Measurements from ENCODE around the gene EPGN. TPM values are rescaled to one million over a fixed set of nuclear protein-coding genes. Genes with fewer than 3 reads are reported as not detected.

Gene EPGN
- total RNA-seq, 1 donor, result not detected

DNA sequence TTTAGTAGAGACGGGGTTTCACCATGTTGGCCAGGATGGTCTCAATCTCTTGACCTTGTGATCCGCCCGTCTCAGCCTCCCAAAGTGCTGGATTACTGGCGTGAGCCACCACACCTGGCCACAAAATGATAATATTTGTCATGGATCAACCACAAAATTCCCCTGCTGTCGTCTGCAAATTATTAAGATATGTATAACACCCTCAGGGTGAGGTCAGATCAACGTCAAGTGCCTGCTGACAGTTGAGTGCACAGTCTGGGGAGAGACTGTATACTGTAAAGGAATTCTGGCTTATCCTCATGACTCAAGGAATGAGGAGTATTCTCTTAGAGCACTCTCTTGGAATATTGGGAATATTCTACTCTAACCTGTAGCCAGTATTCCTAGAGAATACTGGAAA, 11.2 kb downstream of the EPGN start:
- H3K4me1 ChIP-seq (ENCODE audit: insufficient read depth, low read length), result no peaks in the 10 kb centered on the region
- no peaks in the 10 kb centered on the region for H3K9me3 ChIP-seq (ENCODE audit: low read depth, low read length)
- no peaks in the 10 kb centered on the region for H3K27me3 ChIP-seq (ENCODE audit: insufficient read depth, low read length)
- no peak overlapping the region for H3K4me3 ChIP-seq (ENCODE audit: low read length)

DNA sequence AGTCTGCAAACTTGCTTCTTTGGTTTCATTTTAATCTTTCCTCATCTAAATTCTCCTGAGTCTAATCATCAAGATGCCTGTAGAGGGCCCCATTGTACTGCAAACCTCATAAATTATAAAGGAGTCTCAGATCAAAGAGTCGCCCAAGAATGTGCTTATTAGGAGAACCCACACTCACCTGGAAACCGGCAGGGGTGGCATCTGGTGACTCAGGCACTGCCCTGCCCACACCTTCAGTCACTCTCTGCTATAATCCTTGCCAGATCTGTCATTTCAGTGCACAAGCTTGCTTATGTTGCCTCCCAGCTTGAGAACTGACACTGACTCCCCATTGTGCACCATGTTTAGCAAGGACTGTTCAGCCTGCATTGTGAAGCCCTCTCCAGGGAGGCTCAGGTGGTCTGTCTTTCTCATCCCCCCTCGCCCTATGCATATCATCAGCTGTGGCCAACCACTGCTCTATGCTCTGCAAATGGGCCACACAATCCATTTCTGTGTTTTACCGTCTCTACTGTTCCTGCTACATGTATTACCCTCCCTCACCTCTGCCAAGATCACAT, 12.4 kb downstream of the EPGN start:
- Histone ChIP-seq H3K9me3 (ENCODE audit: low read depth, low read length) (no peaks in the 10 kb centered on the region), H3K4me3 (ENCODE audit: low read length) (no peak overlapping the region), H3K4me1 (ENCODE audit: insufficient read depth, low read length) (no peaks in the 10 kb centered on the region), H3K27me3 (ENCODE audit: insufficient read depth, low read length) (no peaks in the 10 kb centered on the region)

DNA sequence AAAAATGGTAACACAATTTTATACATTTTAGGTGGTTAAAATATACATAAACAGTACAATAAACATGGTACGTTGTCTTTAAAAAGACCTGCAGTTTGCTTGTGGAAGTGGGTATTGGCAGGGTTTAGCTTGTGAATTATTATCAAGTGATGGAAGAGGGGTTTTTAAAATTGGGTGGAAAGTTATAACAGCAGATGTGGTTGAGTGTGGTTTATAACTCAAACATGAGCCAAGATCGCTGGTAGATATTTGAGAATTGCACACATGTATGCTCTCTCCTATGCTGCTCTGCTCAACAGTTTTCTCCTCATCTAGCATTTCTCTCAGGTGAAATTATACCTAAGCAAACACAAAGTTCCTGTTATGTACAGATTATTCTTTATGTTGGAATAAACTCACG, 14.0 kb downstream of the EPGN start:
- Histone ChIP-seq H3K27me3 (ENCODE audit: insufficient read depth, low read length) (no peaks in the 10 kb centered on the region), H3K4me3 (ENCODE audit: low read length) (no peak overlapping the region), H3K4me1 (ENCODE audit: insufficient read depth, low read length) (no peaks in the 10 kb centered on the region), H3K9me3 (ENCODE audit: low read depth, low read length) (no peaks in the 10 kb centered on the region)

- Histone ChIP-seq H3K9me3 (ENCODE audit: low read depth, low read length) (no peaks in the 10 kb centered on the region), H3K27me3 (ENCODE audit: insufficient read depth, low read length) (no peaks in the 10 kb centered on the region), H3K4me3 (ENCODE audit: low read length) (no peak overlapping the region), H3K4me1 (ENCODE audit: insufficient read depth, low read length) (no peaks in the 10 kb centered on the region)
Measured at GRCh38 chr4:74323663-74324062, 15.4 kb downstream of the EPGN start.

GRCh38 chr4:74324262-74324661, 16.0 kb downstream of the EPGN start:
- no peak overlapping the region for H3K4me3 ChIP-seq (ENCODE audit: low read length)
- H3K4me1 ChIP-seq (ENCODE audit: insufficient read depth, low read length), result no peaks in the 10 kb centered on the region
- no peaks in the 10 kb centered on the region for H3K27me3 ChIP-seq (ENCODE audit: insufficient read depth, low read length)
- H3K9me3 ChIP-seq (ENCODE audit: low read depth, low read length), result no peaks in the 10 kb centered on the region

GRCh38 chr4:74325886-74326285, 17.6 kb downstream of the EPGN start:
- Histone ChIP-seq H3K27me3 (ENCODE audit: insufficient read depth, low read length) (no peaks in the 10 kb centered on the region), H3K9me3 (ENCODE audit: low read depth, low read length) (no peaks in the 10 kb centered on the region), H3K4me1 (ENCODE audit: insufficient read depth, low read length) (peaks cover 7% of the 10 kb centered on the region), H3K4me3 (ENCODE audit: low read length) (no peak overlapping the region)

- Histone ChIP-seq H3K4me3 (ENCODE audit: low read length) (no peak overlapping the region), H3K27me3 (ENCODE audit: insufficient read depth, low read length) (no peaks in the 10 kb centered on the region), H3K4me1 (ENCODE audit: insufficient read depth, low read length) (peaks cover 7% of the 10 kb centered on the region), H3K9me3 (ENCODE audit: low read depth, low read length) (no peaks in the 10 kb centered on the region)
Measured at GRCh38 chr4:74327762-74328161, 19.5 kb downstream of the EPGN start.

DNA sequence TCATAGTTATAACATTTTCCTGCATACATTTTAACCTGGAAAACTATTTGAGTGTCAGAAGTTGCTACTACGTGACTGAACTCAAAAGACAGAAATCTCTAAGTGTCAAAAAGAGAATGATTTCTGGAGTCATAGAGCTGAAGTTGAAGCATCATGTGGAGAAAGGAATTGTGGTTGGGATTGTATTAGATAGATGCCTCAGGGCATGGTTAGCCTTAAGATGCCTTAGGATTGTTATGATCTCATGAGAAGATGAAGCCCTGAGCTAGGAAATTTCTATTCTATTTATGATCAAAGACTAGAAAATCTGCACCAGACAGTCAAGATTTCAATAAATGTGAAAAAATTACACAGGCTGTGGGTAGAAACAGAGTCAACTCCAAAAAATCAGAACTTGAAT, 20.2 kb downstream of the EPGN start:
- Histone ChIP-seq H3K4me1 (ENCODE audit: insufficient read depth, low read length) (peaks cover 7% of the 10 kb centered on the region), H3K4me3 (ENCODE audit: low read length) (no peak overlapping the region), H3K9me3 (ENCODE audit: low read depth, low read length) (no peaks in the 10 kb centered on the region), H3K27me3 (ENCODE audit: insufficient read depth, low read length) (no peaks in the 10 kb centered on the region)

GRCh38 chr4:74329307-74329706, 21.0 kb downstream of the EPGN start:
- Histone ChIP-seq H3K4me3 (ENCODE audit: low read length) (no peak overlapping the region), H3K27me3 (ENCODE audit: insufficient read depth, low read length) (no peaks in the 10 kb centered on the region), H3K9me3 (ENCODE audit: low read depth, low read length) (no peaks in the 10 kb centered on the region), H3K4me1 (ENCODE audit: insufficient read depth, low read length) (peaks cover 7% of the 10 kb centered on the region)

- H3K27me3 ChIP-seq (ENCODE audit: insufficient read depth, low read length), result no peaks in the 10 kb centered on the region
- H3K4me1 ChIP-seq (ENCODE audit: insufficient read depth, low read length), result peaks cover 12% of the 10 kb centered on the region
- no peak overlapping the region for H3K4me3 ChIP-seq (ENCODE audit: low read length)
- no peaks in the 10 kb centered on the region for H3K9me3 ChIP-seq (ENCODE audit: low read depth, low read length)
Measured at GRCh38 chr4:74330295-74330750, 22.1 kb downstream of the EPGN start.

GRCh38 chr4:74331252-74331651, 23.0 kb downstream of the EPGN start:
- Histone ChIP-seq H3K27me3 (ENCODE audit: insufficient read depth, low read length) (no peaks in the 10 kb centered on the region), H3K4me3 (ENCODE audit: low read length) (no peak overlapping the region), H3K4me1 (ENCODE audit: insufficient read depth, low read length) (peaks cover 20% of the 10 kb centered on the region), H3K9me3 (ENCODE audit: low read depth, low read length) (no peaks in the 10 kb centered on the region)

- no peaks in the 10 kb centered on the region for H3K9me3 ChIP-seq (ENCODE audit: low read depth, low read length)
- no peak overlapping the region for H3K4me3 ChIP-seq (ENCODE audit: low read length)
- H3K4me1 ChIP-seq (ENCODE audit: insufficient read depth, low read length), result peaks cover 20% of the 10 kb centered on the region
- no peaks in the 10 kb centered on the region for H3K27me3 ChIP-seq (ENCODE audit: insufficient read depth, low read length)
Measured at GRCh38 chr4:74331944-74332343, 23.7 kb downstream of the EPGN start.

DNA sequence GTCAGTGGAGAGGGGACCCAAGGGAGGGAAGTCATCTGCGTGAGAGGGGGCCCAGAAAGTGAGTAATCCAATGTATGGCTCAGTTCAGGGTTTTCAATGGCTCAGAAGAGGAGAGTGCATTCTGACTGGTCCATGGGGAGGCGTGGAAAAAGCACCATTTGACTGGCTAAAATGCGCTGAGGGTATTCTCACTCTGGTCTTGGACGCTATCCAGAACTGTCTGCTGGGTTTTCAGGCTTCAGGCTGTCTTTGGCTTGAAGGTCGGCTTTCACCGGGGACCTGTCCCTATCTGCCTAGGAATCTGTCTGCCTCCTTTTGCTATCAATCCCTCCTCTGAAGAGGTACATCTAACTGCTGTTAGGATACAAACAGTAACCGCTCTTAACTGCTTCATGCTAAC, 26.4 kb downstream of the EPGN start:
- H3K9me3 ChIP-seq (ENCODE audit: low read depth, low read length), result no peaks in the 10 kb centered on the region
- H3K4me1 ChIP-seq (ENCODE audit: insufficient read depth, low read length), result peaks cover 30% of the 10 kb centered on the region
- no peak overlapping the region for H3K4me3 ChIP-seq (ENCODE audit: low read length)
- no peaks in the 10 kb centered on the region for H3K27me3 ChIP-seq (ENCODE audit: insufficient read depth, low read length)

- no peak overlapping the region for H3K4me3 ChIP-seq (ENCODE audit: low read length)
- H3K27me3 ChIP-seq (ENCODE audit: insufficient read depth, low read length), result no peaks in the 10 kb centered on the region
- peaks cover 27% of the 10 kb centered on the region for H3K4me1 ChIP-seq (ENCODE audit: insufficient read depth, low read length)
- no peaks in the 10 kb centered on the region for H3K9me3 ChIP-seq (ENCODE audit: low read depth, low read length)
Measured at GRCh38 chr4:74335341-74336021, 27.2 kb downstream of the EPGN start.

DNA sequence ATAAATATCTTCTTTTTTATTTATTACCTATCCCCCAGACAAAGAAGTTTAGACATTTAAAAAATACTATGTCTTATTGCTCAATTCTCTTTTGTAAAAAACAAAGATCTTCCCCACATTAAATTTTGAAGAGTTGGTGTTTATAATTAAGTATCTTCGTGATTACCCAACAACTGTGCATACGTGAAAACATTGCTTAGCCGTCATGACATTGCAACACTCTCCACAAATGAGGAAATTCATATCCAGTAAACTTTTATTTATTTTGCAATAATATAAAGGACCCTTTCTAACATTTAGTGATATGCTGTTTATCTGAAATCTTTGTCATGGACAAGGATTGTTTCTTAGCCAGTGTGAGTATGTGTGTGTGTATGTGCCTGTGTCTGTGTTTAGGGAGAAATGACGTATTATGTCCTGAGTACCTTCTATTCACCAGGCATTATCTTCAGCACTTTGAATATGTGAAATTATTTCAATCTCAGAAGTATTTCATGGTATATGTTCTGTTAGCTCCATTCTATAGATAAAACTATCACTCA, 30.6 kb downstream of the EPGN start:
- Histone ChIP-seq H3K4me3 (ENCODE audit: low read length) (no peak overlapping the region), H3K9me3 (ENCODE audit: low read depth, low read length) (peaks cover 5% of the 10 kb centered on the region), H3K4me1 (ENCODE audit: insufficient read depth, low read length) (peaks cover 24% of the 10 kb centered on the region), H3K27me3 (ENCODE audit: insufficient read depth, low read length) (no peaks in the 10 kb centered on the region)

GRCh38 chr4:74339501-74339900, 31.2 kb downstream of the EPGN start:
- Histone ChIP-seq H3K9me3 (ENCODE audit: low read depth, low read length) (peaks cover 11% of the 10 kb centered on the region), H3K27me3 (ENCODE audit: insufficient read depth, low read length) (no peaks in the 10 kb centered on the region), H3K4me3 (ENCODE audit: low read length) (no peak overlapping the region), H3K4me1 (ENCODE audit: insufficient read depth, low read length) (peaks cover 24% of the 10 kb centered on the region)

All from mononuclear cell (primary cell).